ENCODE results near the gene CADM2.
"Not testable (repeated sequence)": the region's sequence is repeated elsewhere in the genome, so short reads cannot be mapped to it uniquely, and the experiment has no call there.

CADM2 gene

DNA sequence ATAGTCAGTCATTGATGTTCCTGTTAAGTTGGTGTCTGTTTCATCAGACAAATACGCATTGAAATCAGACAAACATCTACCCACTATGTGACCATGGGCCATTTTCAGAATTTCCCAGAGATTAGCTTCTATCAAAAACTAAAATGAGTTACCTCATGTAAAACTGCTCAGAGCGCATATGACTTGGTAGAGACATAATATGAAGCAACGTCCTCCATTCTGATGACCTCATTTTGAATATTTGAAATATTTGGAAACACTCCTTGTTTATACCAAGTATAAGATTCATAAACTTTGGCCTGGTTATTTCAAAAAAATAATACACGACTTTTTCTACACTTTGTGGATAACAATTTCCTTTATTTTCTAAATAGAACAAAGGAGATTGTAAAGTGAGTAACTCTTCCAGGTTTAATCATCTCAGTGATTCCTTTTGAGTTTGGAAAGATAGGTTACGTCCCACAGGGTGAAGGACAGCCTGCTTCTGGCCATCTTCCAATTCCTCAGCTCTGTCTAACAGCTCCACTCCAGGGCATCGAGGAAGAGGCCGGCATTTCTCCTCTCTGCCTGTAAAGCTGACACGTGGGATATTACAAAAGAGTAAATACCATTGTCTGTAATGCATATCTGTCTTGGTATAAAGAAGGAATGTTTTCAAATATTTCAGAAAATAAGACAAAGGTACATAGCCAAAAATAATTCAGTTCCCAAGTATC lies 122.6 kb downstream of the CADM2 start:
- no peak for DNase-seq

DNA sequence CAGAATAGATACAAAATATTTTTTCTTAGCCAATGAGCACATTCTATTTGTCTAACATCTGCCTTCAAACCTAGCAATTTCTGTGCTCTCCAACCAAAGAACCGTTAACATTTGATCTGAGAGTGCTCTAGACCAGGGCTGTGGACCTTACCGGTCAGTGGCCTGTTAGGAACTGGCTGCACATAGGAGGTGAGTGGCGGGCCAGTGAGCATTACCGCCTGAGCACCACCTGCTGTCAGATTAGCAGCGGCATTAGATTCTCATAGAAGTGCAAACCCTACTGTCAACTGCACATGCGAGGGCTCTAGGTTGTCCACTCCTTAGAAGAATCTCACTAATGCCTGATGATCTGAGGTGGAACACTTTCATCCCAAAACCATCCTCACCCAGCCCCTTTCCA lies 131.7 kb downstream of the CADM2 start:
- DNase-seq: no peak

DNA sequence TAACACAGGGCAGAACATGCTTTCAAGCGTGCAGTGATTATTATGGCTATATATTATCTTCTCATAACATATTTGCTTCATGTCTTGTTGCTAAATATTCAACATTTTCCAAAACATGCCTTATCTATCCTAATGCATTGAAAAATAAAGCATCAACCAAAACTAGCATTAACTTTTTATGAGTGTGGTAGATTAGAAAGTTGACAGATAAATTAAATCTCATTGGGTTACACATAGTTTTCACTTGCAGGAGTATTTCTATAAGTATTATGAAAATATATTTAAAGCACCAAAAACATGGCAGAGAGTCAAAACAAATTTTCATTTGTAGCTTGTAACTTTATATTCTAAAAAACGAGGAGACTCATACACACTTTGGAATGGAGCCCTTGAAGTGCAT lies 141.5 kb downstream of the CADM2 start:
- no peak for DNase-seq

DNA sequence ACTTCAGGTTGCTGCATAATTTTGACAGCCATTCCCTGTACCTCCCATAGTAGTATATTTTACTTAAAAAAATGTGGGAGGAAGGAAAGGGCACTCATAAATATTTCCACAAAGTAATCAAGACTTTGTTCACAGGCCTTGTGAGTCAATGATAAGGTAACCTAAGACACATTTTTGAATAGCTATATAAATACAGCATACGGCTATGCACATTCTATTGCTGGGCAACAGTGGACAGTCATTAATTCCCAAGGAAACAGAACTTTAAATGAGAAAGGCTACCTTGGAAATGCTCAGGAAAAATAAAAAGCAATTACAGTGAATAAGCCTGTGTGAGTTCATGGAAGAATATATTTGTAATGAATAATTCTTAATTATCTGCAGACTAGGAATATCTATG lies 144.0 kb downstream of the CADM2 start:
- DNase-seq: no peak

DNA sequence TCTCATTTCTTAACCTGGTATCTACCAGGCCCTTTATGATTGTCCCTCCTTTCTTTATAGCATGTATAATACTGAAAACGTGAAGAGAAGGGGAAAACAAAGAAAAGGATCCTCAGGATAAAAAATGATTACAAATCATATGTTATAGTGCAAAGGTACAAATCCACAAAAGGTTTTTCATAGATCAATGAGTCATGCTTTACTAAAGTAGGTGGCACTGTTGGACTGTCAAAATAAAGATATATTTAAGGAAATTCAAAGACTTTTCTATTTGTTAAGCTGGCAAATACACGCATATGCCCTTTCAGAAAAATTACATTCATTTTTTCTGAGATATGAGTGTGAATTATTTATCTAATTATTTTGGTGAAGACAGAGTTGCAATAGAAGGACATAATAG lies 151.6 kb downstream of the CADM2 start:
- DNase-seq: no peak

DNA sequence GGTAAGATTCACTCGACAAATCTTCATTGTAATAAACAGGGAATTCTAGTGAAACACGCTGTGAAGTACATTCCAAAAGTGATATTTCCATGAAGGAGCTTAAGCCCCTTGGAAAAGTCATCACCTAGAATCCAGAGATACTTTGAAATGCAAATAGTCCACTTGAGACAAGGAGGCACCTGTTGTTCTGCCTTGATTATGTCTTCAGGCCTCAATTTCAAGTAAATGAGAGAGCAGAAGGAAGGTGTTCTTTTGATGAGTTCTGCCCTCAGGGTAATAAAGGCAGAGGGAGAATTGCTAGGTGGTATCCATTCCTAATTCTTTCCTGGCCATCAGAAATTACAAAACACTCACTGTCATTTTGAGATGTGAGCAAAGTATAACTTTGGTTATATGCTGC lies 162.1 kb downstream of the CADM2 start:
- DNase-seq: no peak

DNA sequence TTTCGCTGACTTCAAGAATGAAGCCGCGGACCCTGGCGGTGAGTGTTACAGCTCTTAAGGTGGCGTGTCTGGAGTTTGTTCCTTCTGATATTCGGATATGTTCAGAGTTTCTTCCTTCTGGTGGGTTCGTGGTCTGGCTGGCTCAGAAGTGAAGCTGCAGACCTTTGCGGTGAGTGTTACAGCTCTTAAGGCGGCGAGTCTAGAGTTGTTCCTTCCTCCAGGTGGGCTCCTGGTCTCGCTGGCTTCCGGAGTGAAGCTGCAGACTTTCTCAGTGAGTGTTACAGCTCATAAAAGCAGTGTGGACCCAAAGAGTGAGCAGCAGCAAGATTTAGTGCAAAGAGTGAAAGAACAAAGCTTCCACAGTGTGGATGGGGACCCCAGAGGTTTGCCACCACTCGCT lies 174.1 kb downstream of the CADM2 start:
- DNase-seq: not testable (repeated sequence)

DNA sequence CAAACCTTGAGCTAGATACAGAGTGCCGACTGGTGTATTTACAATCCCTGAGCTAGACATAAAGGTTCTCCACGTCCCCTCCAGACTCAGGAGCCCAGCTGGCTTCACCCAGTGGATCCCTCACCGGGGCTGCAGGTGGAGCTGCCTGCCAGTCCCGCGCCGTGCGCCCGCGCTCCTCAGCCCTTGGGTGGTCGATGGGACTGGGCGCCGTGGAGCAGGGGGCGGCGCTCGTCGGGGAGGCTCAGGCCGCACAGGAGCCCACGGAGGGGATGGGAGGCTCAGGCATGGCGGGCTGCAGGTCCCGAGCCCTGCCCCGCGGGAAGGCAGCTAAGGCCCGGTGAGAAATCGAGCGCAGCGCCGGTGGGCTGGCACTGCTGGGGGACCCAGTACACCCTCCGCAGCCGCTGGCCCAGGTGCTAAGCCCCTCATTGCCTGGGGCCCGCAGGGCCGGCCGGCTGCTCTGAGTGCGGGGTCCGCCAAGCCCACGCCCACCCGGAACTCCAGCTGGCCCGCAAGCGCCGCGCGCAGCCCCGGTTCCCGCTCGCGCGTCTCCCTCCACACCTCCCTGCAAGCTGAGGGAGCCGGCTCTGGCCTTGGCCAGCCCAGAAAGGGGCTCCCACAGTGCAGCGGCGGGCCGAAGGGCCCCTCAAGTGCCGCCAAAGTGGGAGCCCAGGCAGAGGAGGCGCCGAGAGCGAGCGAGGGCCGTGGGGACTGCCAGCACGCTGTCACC lies 175.1 kb downstream of the CADM2 start:
- DNase-seq: not testable (repeated sequence)

DNA sequence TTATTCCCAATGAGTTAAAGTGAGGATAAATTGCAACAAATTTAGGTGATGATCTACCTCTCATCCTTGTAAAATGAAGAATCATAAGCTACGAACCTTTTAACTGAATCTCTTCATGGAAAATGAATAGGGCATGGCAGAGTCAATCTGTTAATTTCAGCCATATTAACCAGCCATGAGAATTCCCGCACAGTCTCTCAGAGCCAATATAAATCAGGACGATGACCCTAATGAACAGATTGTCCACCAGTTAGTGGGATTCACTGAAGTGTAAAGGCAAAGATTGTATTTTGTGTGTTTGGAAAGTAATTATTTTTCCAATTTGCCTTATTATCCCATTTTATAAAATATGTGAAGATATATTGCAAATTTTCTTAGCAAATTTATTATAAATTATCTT lies 183.8 kb downstream of the CADM2 start:
- no peak for DNase-seq

DNA sequence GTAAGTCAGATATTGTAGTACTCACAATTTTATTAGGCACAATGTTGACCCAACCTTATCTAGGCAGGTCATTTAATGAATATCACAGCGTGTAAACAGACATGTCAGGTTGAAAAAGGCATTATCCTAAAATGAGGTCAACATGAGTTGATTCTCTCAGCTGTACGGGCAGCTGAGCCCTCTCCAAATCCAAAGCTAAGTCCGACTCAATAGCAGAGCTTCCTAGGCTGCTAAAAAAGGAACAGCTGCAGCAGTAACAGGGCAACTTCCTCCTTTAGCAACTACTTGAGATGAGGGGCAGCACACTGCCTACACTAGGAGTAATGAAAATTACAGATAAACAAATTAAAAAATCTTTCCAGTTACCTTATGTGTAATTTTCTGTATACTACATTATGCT lies 189.2 kb downstream of the CADM2 start:
- DNase-seq: no peak

DNA sequence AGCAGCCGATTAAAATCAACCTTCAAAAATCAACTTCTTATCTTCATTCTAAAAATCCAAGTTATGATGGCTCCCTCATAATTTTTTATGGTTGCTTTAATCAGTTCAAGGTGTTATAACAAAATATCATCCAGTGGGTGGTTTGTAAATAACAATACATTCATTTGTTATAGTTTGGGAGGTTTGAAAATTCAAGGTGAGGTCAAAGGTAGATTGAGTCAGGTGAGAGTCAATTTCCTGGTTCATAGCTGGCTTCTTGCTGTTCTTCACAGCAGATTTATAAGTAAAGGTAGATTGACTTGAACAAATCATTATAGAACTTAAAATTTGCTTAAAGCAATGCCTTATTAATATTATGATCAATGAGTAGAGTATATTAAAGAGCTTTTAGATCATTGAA lies 192.8 kb downstream of the CADM2 start:
- no peak for DNase-seq

DNA sequence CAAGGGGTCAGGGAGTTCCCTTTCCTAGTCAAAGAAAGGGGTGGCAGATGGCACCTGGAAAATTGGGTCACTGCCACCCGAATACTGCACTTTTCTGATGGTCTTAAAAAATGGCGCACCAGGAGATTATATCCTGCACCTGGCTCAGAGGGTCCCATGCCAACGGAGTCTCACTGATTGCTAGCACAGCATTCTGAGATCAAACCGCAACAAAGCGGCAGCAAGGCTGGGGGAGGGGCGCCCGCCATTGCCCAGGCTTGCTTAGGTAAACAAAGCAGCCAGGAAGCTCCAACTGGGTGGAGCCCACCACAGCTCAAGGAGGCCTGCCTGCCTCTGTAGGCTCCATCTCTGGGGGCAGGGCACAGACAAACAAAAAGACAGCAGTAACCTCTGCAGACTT lies 194.5 kb downstream of the CADM2 start:
- DNase-seq: not testable (repeated sequence)

DNA sequence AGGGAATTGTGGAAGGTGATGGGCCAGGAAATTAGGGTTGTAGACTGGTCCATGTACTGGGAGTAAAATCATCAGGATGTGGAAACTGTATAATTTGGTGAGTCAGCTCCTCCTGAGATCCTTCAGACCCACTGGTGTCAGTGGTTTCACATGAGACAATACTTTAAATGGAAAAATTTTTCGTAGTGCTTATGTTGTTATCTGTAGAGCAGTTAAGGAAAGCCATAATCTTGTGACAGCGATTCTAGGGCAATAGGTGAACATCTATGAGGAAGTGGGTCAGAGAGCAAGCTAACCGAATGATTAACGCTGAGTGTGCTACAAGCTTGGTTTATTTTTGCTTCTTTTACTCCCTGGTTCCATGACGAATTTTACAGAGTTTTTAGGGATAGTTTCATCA lies 200.6 kb downstream of the CADM2 start:
- no peak for DNase-seq

DNA sequence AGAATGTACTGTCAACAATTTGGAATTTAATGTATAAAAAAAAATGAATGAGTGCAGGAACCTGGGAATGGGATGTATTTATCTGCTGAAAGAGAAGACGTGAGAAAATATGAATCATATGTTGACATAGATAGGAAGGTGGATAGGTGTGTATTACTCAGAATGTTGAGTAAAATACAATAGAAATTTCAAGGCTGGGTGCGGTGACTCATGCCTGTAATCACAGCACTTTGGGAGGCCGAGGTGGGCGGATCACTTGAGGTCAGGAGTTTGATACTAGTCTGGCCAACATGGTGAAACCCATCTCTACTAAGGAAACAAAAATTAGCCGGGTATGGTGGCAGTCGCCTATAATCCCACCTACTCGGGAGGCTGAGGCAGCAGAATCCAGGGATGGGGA lies 202.8 kb downstream of the CADM2 start:
- DNase-seq: no peak

DNA sequence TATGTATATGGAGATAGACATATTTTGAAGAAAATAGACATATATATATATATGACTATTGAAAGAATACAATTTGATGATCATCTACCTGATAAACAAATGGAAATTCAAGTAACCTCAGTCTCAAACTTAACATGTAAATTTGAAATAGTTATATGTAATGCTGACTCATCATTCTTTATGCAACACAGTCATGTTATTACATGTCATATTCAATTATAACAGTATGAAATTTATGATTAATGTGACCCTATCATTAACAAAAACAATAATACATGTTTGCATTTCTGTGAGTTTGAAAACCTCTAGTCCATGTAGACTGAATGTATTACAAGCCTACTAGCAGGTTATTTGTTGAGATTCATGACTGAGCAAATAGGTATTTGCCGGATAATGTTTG lies 204.1 kb downstream of the CADM2 start:
- DNase-seq: no peak

DNA sequence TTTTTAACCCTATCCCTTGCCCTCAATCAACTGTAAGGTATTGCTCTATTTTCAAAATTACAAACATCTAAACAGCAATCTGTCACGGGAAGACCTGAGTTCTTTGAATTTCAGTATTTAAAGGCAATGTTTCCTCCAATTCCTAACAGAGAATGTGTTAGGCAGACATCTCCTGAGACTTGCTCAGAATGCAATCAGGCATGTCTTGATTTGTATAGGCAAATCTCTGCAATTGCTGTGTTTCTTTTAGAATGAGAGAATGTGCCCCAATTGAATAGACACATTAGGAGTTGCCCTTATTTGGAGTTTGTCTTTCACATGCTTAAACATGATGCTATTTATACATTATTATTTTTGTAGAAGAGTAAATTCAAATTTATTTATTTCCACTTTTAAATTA lies 205.6 kb downstream of the CADM2 start:
- DNase-seq: no peak

DNA sequence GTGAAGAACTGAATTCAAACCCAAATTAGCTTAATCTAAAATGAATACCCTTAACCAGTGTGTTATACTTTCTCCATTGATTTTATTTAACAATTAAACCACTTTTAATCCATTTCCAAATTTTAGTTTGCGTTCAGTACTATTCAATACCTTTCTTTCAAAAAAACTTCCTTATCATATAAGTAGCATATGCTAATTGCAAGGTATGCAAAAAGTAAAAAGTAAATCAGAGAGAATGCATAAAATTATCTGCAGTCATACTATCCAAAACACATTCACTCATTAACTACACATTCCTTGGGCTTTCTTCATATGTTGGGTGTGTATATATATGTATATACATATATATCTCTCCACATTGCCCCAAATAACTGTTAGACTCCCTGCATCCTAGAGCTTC lies 208.8 kb downstream of the CADM2 start:
- DNase-seq: no peak

DNA sequence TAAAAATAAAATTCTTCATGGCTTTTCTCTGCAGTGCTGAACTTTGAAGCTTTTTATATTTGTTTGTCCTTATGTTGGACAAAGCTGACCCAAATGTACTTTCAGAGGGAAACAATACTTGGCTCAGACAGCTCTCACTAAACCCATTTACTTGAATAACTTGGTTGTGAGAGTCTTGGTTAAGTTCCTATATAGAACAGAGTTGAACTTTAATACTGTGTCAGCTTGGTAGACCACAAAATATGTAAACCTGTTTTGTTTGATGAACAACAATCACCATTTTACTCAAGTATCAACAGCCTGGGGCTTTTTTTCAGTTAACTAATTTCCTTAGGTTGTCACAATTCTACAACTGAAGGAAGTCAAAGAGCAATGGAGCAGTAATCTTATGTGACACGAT lies 211.9 kb downstream of the CADM2 start:
- DNase-seq: no peak

DNA sequence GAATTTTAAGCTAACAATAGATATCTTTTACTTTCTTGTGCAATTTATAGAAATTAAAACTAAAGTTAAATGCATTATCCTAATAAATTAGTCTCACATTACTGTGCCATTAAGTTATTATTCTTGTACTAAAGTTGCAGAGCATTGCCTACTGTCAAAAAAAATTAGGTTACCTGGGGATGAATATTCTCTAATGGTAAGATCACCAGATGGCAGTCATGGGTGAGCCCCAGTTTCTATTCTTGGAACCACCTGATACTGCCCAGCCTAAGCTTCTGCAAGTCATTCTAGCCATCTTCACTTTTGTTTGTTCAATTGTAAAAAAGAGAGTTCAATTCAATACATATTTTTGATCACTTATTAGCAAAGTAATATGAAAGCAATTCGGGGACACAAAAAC lies 213.2 kb downstream of the CADM2 start:
- DNase-seq: no peak

DNA sequence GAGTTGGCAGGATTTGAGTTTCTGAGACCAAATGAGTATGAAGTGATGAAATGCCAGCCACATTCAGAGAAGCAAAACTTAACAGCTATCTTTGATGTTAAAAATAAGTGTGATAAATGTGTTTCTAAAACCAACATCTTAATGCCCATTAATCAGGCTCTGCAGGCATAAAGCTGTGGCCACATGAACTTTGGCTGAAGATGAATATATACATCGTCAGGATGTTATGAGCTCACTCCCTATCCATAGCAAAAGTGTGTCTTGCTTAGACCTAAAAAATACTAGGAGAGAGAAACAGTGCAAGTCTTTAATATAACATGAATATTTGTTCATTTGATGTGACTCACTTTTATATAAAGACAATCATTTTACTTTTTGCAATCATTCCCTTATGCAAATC lies 218.0 kb downstream of the CADM2 start:
- no peak for DNase-seq

DNA sequence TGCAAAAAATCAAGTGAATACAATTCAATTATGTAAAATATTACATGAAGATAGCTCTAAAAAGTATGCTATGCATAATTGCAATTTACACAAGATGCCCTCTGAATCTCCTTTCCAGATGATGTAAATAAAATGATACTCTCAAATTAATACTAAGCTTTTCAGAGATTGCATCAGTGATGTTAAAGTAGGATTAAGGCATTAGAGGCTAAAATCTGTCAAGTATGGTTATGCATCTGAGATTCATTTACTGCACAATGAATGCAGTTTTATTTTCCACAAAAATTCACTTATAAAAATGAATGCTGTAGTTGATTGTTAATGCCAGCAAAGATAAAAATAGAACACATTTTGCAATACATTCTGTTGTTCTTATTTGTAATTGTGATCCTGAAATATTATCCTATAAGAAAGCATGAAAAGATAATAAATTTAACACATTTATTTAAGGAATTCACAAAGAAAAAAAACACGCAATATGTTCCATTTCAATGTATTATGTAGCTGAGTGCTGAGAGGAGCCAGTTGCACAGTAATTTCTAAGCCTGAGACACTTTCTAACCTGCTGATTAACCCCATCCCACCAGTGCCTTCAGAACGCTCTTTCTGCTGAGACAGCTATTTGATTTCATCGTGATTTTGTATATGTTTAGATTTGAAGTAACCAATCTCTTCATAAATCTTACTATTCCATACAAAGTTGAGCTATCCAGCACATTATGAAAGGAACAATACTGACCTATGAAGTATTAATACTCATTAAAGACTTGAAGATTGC lies 224.4 kb downstream of the CADM2 start:
- DNase-seq: no peak

DNA sequence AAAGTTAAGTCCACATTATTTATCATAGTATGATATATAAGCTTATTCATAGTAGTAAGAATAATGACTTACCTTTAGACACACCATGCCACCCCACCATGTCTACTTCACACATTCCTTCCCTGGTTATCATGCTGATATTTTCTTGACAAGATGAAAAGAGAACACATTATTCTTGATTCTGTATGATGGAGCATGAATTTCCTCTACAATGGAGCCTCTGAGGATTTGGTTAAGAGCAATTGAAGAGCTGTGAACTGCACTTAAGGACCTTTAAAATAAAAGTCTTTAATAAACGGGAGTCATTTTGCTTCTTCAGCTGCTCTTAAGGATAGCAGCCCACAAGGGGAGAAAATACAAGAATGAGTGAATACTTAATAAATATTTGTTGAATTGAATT lies 226.7 kb downstream of the CADM2 start:
- no peak for DNase-seq

DNA sequence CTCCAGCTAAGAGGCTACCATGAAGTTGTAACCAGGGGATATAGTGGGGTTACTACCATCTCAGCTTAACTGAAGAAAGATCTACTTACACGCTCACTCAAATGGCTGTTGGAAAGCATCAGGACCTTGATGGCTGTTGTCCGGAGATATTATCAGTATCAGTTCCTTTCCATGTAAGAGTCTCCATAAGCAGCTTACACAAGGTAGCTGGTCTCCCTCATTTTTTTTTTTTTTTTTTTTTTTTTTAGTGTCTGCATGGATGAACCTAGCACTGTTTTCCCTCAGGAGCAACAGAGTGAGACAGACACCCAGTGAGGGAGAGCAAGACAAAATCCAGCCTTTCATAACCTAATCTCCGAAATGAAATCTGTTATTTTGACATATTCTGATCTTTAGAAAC lies 230.9 kb downstream of the CADM2 start:
- no peak for DNase-seq

DNA sequence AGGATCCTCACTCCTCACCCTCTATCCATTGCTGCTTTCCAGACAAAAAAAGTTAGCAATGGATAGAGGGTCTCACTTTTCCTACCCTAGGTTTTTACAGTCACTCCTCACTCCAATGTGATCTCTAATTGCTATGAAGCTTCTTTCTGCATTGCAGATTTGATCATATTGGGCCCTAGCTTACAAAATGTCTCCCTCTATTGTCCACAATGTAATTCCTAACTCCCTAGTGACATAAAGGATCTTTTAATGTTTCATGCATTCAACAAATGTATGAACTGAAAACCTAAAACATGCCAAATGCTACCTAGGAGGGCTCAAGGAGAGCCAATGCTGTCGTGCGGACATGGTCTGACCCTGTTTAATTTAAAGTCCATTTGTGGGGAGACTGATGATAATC lies 234.8 kb downstream of the CADM2 start:
- DNase-seq: no peak
